ENCODE data around the gene NUP42.
"Not testable (repeated sequence)": the region's sequence is repeated elsewhere in the genome, so short reads cannot be mapped to it uniquely, and the experiment has no call there.

- not testable (repeated sequence) for TF ChIP-seq YY1 (IDR thresholded peaks at IDR 0.05; ENCODE audit: insufficient read depth, insufficient read length); SUZ12 (IDR thresholded peaks at IDR 0.05; ENCODE audit: extremely low read depth, insufficient read depth, insufficient read length)
These were observed 42.5 kb downstream of the NUP42 start for GRCh38 chr7:23224364-23224763.

Measured in NT2/D1 (cell line).